ENCODE data around the gene TNRC18.

TNRC18 gene

GRCh38 chr7:5380350-5381070, 43.1 kb downstream of the TNRC18 start:
- in situ Hi-C loops (cut with MboI; ENCODE audit: low pct_unique_long_range_greater_than_20kb, low sequenced_read_pairs, unreplicated experiment) = no loop called here
- DNase-seq (ENCODE audit: low spot score) = no peak
- TF ChIP-seq CTCF (IDR thresholded peaks at IDR 0.05; ENCODE audit: extremely low read depth, insufficient read depth, missing control alignments) = no peak

- in situ Hi-C loops (cut with MboI; ENCODE audit: low pct_unique_long_range_greater_than_20kb, low sequenced_read_pairs, unreplicated experiment) = no loop called here
- no peak for DNase-seq (ENCODE audit: low spot score)
- no peak for TF ChIP-seq CTCF (IDR thresholded peaks at IDR 0.05; ENCODE audit: extremely low read depth, insufficient read depth, missing control alignments)
Measured at GRCh38 chr7:5379546-5379945, 44.1 kb downstream of the TNRC18 start.

- TF ChIP-seq CTCF (IDR thresholded peaks at IDR 0.05; ENCODE audit: extremely low read depth, insufficient read depth, missing control alignments) = no peak
Measured at GRCh38 chr7:5377816-5378215, 45.8 kb downstream of the TNRC18 start.

GRCh38 chr7:5377279-5377678, 46.4 kb downstream of the TNRC18 start:
- no peak for TF ChIP-seq CTCF (IDR thresholded peaks at IDR 0.05; ENCODE audit: extremely low read depth, insufficient read depth, missing control alignments)
- in situ Hi-C loops (cut with MboI; ENCODE audit: low pct_unique_long_range_greater_than_20kb, low sequenced_read_pairs, unreplicated experiment) = no loop called here
- DNase-seq (ENCODE audit: low spot score) = no peak

More at GRCh38 chr7:5377816-5378215, 45.8 kb downstream of the TNRC18 start:
- in situ Hi-C loops (cut with MboI; ENCODE audit: low pct_unique_long_range_greater_than_20kb, low sequenced_read_pairs, unreplicated experiment) = no loop called here
- DNase-seq (ENCODE audit: low spot score) = no peak

GRCh38 chr7:5375925-5376324, 47.7 kb downstream of the TNRC18 start:
- no peak for TF ChIP-seq CTCF (IDR thresholded peaks at IDR 0.05; ENCODE audit: extremely low read depth, insufficient read depth, missing control alignments)
- in situ Hi-C loops (cut with MboI; ENCODE audit: low pct_unique_long_range_greater_than_20kb, low sequenced_read_pairs, unreplicated experiment) = no loop called here
- DNase-seq (ENCODE audit: low spot score) = no peak

GRCh38 chr7:5374464-5374863, 49.2 kb downstream of the TNRC18 start:
- DNase-seq (ENCODE audit: low spot score) = no peak
- no peak for TF ChIP-seq CTCF (IDR thresholded peaks at IDR 0.05; ENCODE audit: extremely low read depth, insufficient read depth, missing control alignments)
- in situ Hi-C loops (cut with MboI; ENCODE audit: low pct_unique_long_range_greater_than_20kb, low sequenced_read_pairs, unreplicated experiment) = no loop called here

Data from GM13977 (cell line).